Measurements from ENCODE around the gene HECA.

GRCh38 chr6:139201378-139201777, 66.5 kb downstream of the HECA start:
- no peak for TF ChIP-seq EP300 (IDR thresholded peaks at IDR 0.05; ENCODE audit: borderline replicate concordance in 1 of 2, low read depth in 1 of 2, low read length in 1 of 2)
- TF ChIP-seq, protein P1, sequence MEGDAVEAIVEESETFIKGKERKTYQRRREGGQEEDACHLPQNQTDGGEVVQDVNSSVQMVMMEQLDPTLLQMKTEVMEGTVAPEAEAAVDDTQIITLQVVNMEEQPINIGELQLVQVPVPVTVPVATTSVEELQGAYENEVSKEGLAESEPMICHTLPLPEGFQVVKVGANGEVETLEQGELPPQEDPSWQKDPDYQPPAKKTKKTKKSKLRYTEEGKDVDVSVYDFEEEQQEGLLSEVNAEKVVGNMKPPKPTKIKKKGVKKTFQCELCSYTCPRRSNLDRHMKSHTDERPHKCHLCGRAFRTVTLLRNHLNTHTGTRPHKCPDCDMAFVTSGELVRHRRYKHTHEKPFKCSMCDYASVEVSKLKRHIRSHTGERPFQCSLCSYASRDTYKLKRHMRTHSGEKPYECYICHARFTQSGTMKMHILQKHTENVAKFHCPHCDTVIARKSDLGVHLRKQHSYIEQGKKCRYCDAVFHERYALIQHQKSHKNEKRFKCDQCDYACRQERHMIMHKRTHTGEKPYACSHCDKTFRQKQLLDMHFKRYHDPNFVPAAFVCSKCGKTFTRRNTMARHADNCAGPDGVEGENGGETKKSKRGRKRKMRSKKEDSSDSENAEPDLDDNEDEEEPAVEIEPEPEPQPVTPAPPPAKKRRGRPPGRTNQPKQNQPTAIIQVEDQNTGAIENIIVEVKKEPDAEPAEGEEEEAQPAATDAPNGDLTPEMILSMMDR (IDR thresholded peaks at IDR 0.05), result no peak
- TF ChIP-seq EZH2phosphoT487 (IDR thresholded peaks at IDR 0.05; ENCODE audit: borderline replicate concordance, low read depth), result no peak
- TF ChIP-seq MXI1 (IDR thresholded peaks at IDR 0.05; ENCODE audit: low read depth, low read length), result no peak
- TF ChIP-seq REST (IDR thresholded peaks at IDR 0.05; ENCODE audit: low read depth, low read length), result no peak
- no peak for TF ChIP-seq FOXJ3 (CRISPR knock-in tag; IDR thresholded peaks at IDR 0.05)
- no peak for TF ChIP-seq SIN3A (IDR thresholded peaks at IDR 0.05; ENCODE audit: borderline replicate concordance, low read depth, low read length)
- no peak for TF ChIP-seq TCF12 (IDR thresholded peaks at IDR 0.05)
- TF ChIP-seq FOXM1 (IDR thresholded peaks at IDR 0.05; ENCODE audit: low read depth), result no peak
- no peak for TF ChIP-seq RXRA (IDR thresholded peaks at IDR 0.05; ENCODE audit: borderline replicate concordance, low read depth)
